ENCODE results near the gene IRX6. TPM values are rescaled to one million over a fixed set of nuclear protein-coding genes. Genes with fewer than 3 reads are reported as not detected.

The IRX6 gene
- total RNA-seq, 4 donors from 2014 or later: 0.14 TPM; not detected in 3

GRCh38 chr16:55326261-55327092, 2.5 kb downstream of the IRX6 start:
- no peak for DNase-seq
- Histone ChIP-seq H3K27me3 (peaks cover 0 to 4% of the 10 kb centered on the region in 2 donors), H3K4me1 (no peaks in the 10 kb centered on the region), H3K36me3 (no peaks in the 10 kb centered on the region), H3K9me3 (no peaks in the 10 kb centered on the region), H3K4me3 (no peak overlapping the region), H3K27ac (no peak overlapping the region)
- no peak for TF ChIP-seq POLR2A (IDR thresholded peaks at IDR 0.05)
- TF ChIP-seq CTCF (IDR thresholded peaks at IDR 0.05): no peak
- intact Hi-C loops (cut with DNase I; ENCODE audit: low total_unique reads): no loop called here

GRCh38 chr16:55328611-55329569, 4.9 kb downstream of the IRX6 start:
- intact Hi-C loops (cut with DNase I; ENCODE audit: low total_unique reads): no loop called here
- Histone ChIP-seq H3K27ac (no peak overlapping the region), H3K4me1 (no peaks in the 10 kb centered on the region), H3K9me3 (no peaks in the 10 kb centered on the region), H3K4me3 (no peak overlapping the region), H3K27me3 (peaks cover 0 to 4% of the 10 kb centered on the region in 2 donors), H3K36me3 (no peaks in the 10 kb centered on the region)
- TF ChIP-seq CTCF (IDR thresholded peaks at IDR 0.05) (no peak), POLR2A (IDR thresholded peaks at IDR 0.05) (no peak)
- DNase-seq: no peak

GRCh38 chr16:55329791-55330428, 5.9 kb downstream of the IRX6 start:
- intact Hi-C loops (cut with DNase I; ENCODE audit: low total_unique reads): no loop called here
- H3K27me3 ChIP-seq: peaks cover 0 to 4% of the 10 kb centered on the region in 2 donors
- no peak overlapping the region for H3K27ac ChIP-seq
- no peaks in the 10 kb centered on the region for H3K36me3 ChIP-seq
- no peak overlapping the region for H3K4me3 ChIP-seq
- DNase-seq: no peak
- no peaks in the 10 kb centered on the region for H3K4me1 ChIP-seq
- TF ChIP-seq CTCF (IDR thresholded peaks at IDR 0.05) (no peak), POLR2A (IDR thresholded peaks at IDR 0.05) (no peak)
- no peaks in the 10 kb centered on the region for H3K9me3 ChIP-seq

GRCh38 chr16:55330781-55331647, 7.0 kb downstream of the IRX6 start:
- TF ChIP-seq CTCF (IDR thresholded peaks at IDR 0.05): no peak
- no peak for TF ChIP-seq POLR2A (IDR thresholded peaks at IDR 0.05)
- H3K27ac ChIP-seq: no peak overlapping the region
- no peak for DNase-seq
- H3K4me1 ChIP-seq: no peaks in the 10 kb centered on the region
- no peak overlapping the region for H3K4me3 ChIP-seq
- H3K27me3 ChIP-seq: no peaks in the 10 kb centered on the region
- intact Hi-C loops (cut with DNase I; ENCODE audit: low total_unique reads): no loop called here
- no peaks in the 10 kb centered on the region for H3K36me3 ChIP-seq
- H3K9me3 ChIP-seq: no peaks in the 10 kb centered on the region

Measured in uterus (tissue), 4 donors.